Fibroblast of lung (primary cell): ENCODE data around the gene CFAP20. TPM values are rescaled to one million over a fixed set of nuclear protein-coding genes. Genes with fewer than 3 reads are reported as not detected.

ENCODE experiments used
- DNase-seq, 2 donors: peaks; one replicate each; pipeline versions ENCODE4 v3.0.0 to v3.0.0-alpha.2; 2010; ENCODE audit warnings: low read depth in 2 of 2
- H2AFZ ChIP-seq: 2 replicates; pipeline ENCODE4 v1.5.1; 2012; ENCODE audit warnings: low read length, control low read depth, inconsistent platforms
- H3K27ac ChIP-seq: 2 replicates; pipeline ENCODE4 v1.5.1; 2011; ENCODE audit warnings: low read length, control low read depth; ENCODE audit not compliant: insufficient read depth
- H3K27me3 ChIP-seq: 2 replicates; pipeline ENCODE4 v1.5.1; 2011; ENCODE audit warnings: mild to moderate bottlenecking, low read length; ENCODE audit not compliant: control insufficient read depth, insufficient read depth
- H3K36me3 ChIP-seq: 2 replicates; pipeline ENCODE4 v1.5.1; 2011; ENCODE audit warnings: low read length; ENCODE audit not compliant: control insufficient read depth, insufficient read depth
- H3K4me1 ChIP-seq: 2 replicates; pipeline ENCODE4 v1.5.1; 2011; ENCODE audit warnings: low read length; ENCODE audit not compliant: control insufficient read depth, insufficient read depth; ENCODE audit errors: extremely low read depth
- H3K4me2 ChIP-seq: 2 replicates; pipeline ENCODE4 v1.5.1; 2011; ENCODE audit warnings: low read length, control low read depth; ENCODE audit not compliant: insufficient read depth; ENCODE audit errors: extremely low read depth
- H3K4me3 ChIP-seq, 4 experiments: fragments of 200-600 bp in 1 of 4; sonication (generic) in 1 of 4; replicated peaks in 1 of 4; 2 replicates each; pipeline ENCODE4 v1.5.1; 2011 to 2016; ENCODE audit warnings: low read length in 4 of 4, low read depth in 3 of 4, mild to moderate bottlenecking in 3 of 4, control low read depth in 2 of 4, inconsistent platforms in 1 of 4, mixed read lengths in 1 of 4; ENCODE audit not compliant: insufficient read depth in 1 of 4; ENCODE audit errors: control extremely low read depth in 1 of 4
- H3K79me2 ChIP-seq: 2 replicates; pipeline ENCODE4 v1.5.1; 2012; ENCODE audit warnings: mild to moderate bottlenecking, low read length, inconsistent platforms; ENCODE audit not compliant: control insufficient read depth, insufficient read depth
- H3K9ac ChIP-seq: 2 replicates; pipeline ENCODE4 v1.5.1; 2011; ENCODE audit warnings: mild to moderate bottlenecking, low read length, control low read depth; ENCODE audit not compliant: insufficient read depth
- H3K9me3 ChIP-seq: 2 replicates; pipeline ENCODE4 v1.5.1; 2012; ENCODE audit warnings: low read depth, low read length; ENCODE audit not compliant: control insufficient read depth, insufficient read depth
- H4K20me1 ChIP-seq: 2 replicates; pipeline ENCODE4 v1.5.1; 2011; ENCODE audit warnings: low read length; ENCODE audit not compliant: control insufficient read depth, insufficient read depth; ENCODE audit errors: extremely low read depth
- EZH2 ChIP-seq: IDR thresholded peaks from 2 replicates; pipeline ENCODE4 v1.5.1; 2012; ENCODE audit warnings: low read length, control low read depth, mild to moderate bottlenecking; ENCODE audit errors: missing control alignments
- polyA plus RNA-seq, 2 donors: library from polyadenylated mRNA; depleted of rRNA in 1 of 2; stranded (reverse) in 1 of 2; unstranded in 1 of 2; fragments of >200 nt; gene quantifications; 2 replicates each; pipeline ENCODE4 v1.2.1, GENCODE V29; 2011 to 2012; ENCODE audit warnings: missing spikeins in 1 of 2
- total RNA-seq: library from RNA; depleted of rRNA; stranded (reverse); fragments of >200 nt; gene quantifications from 2 replicates; pipeline ENCODE4 v1.2.1, GENCODE V29; 2014
- TF ChIP-seq, protein P1 (sequence below), 2 donors: IDR thresholded peaks in 1 of 2; conservative IDR thresholded peaks in 1 of 2; 1 replicate in 1 of 2; 2 replicates in 1 of 2; pipeline ENCODE4 v1.5.1; 2011 to 2012; ENCODE audit warnings: low read length in 2 of 2, control low read depth in 1 of 2, inconsistent platforms in 1 of 2, low read depth in 1 of 2, mild to moderate bottlenecking in 1 of 2

Gene CFAP20
- total and polyA plus RNA-seq, 2 donors (not counting 1 experiment from before 2014, with no cell fraction given): 29.2 to 30.2 TPM

DNA sequence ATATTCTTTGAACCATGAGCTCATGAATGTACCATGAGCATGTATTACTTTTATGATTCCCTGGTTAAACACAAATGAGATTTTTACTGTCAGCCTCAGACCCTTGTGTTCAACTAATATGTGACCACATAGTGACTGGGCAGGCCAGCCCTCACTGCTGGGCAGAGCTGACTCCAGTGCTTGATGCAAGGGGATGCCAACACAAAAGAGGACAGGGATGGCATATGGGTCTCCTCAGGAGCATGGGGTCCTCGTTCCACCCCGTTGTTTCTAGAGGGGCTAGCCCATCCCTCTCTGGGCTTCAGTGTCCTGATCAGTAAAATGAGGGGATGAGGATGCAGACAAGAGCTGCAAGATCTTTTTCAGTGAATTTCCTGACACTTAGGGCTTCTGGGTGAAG is 19.3 kb downstream of the CFAP20 start:
- H3K4me2 ChIP-seq: no peak overlapping the region
- H3K27ac ChIP-seq: no peak overlapping the region
- H3K9me3 ChIP-seq: no peaks in the 10 kb centered on the region
- DNase-seq: no peak
- no peaks in the 10 kb centered on the region for H3K79me2 ChIP-seq
- H3K9ac ChIP-seq: no peak overlapping the region
- H4K20me1 ChIP-seq: no peaks in the 10 kb centered on the region
- peaks cover 1% of the 10 kb centered on the region for H3K36me3 ChIP-seq
- H3K27me3 ChIP-seq: no peaks in the 10 kb centered on the region
- H3K4me1 ChIP-seq: peaks cover 2% of the 10 kb centered on the region
- TF ChIP-seq, protein P1, sequence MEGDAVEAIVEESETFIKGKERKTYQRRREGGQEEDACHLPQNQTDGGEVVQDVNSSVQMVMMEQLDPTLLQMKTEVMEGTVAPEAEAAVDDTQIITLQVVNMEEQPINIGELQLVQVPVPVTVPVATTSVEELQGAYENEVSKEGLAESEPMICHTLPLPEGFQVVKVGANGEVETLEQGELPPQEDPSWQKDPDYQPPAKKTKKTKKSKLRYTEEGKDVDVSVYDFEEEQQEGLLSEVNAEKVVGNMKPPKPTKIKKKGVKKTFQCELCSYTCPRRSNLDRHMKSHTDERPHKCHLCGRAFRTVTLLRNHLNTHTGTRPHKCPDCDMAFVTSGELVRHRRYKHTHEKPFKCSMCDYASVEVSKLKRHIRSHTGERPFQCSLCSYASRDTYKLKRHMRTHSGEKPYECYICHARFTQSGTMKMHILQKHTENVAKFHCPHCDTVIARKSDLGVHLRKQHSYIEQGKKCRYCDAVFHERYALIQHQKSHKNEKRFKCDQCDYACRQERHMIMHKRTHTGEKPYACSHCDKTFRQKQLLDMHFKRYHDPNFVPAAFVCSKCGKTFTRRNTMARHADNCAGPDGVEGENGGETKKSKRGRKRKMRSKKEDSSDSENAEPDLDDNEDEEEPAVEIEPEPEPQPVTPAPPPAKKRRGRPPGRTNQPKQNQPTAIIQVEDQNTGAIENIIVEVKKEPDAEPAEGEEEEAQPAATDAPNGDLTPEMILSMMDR (conservative IDR thresholded peaks at IDR 0.05 in 1 of 2, IDR thresholded peaks at IDR 0.05 in 1 of 2; ENCODE audit: low read depth in 1 of 2, low read length in 2 of 2): no peak
- no peak for TF ChIP-seq EZH2
- H3K4me3 ChIP-seq: no peak overlapping the region
- H2AFZ ChIP-seq: no peak overlapping the region

DNA sequence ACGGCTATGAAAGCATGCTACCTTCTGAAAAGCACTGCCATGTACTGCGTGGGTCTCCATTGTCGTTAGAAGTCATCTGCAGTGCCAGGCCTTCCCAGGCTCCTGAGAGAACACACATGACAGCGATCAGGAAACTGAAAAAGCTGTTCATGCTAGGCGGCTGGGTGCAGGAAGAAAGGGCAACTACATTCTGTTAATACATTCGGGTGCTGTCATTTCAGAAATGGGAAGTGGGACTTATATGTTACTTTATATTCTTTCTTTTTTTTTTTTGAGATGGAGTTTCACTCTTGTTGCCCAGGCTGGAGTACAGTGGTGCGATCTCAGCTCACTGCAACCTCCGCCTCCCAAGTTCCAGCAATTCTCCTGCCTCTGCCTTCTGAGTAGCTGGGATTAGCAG is 19.9 kb downstream of the CFAP20 start:
- no peak for DNase-seq
- TF ChIP-seq, protein P1 (conservative IDR thresholded peaks at IDR 0.05 in 1 of 2, IDR thresholded peaks at IDR 0.05 in 1 of 2; ENCODE audit: low read depth in 1 of 2, low read length in 2 of 2): no peak
- TF ChIP-seq EZH2: no peak
- H3K9ac ChIP-seq: no peak overlapping the region
- no peaks in the 10 kb centered on the region for H3K79me2 ChIP-seq
- no peaks in the 10 kb centered on the region for H3K9me3 ChIP-seq
- no peak overlapping the region for H3K4me2 ChIP-seq
- no peak overlapping the region for H3K27ac ChIP-seq
- no peak overlapping the region for H3K4me3 ChIP-seq
- peaks cover 2% of the 10 kb centered on the region for H3K4me1 ChIP-seq
- no peaks in the 10 kb centered on the region for H4K20me1 ChIP-seq
- H2AFZ ChIP-seq: no peak overlapping the region
- H3K36me3 ChIP-seq: no peaks in the 10 kb centered on the region
- no peaks in the 10 kb centered on the region for H3K27me3 ChIP-seq

DNA sequence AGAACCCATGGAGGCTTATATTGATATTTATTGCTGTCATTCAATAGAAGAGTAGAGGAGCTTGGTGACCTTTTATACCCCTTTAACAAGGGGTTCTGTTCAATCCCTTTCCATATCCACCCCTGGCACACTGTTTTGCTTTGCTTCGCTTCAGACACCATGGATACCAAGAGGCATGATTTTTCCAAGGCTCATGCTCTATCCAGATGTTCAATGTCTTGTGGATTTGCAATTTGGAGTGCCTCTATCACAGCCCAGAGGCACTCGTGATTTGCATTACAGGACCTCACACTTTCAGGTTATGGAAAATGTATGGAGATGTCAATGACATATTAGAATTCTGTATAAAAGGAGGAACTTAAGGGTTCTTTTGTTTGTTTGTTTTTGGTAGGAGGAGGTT is 21.5 kb downstream of the CFAP20 start:
- TF ChIP-seq EZH2: no peak
- TF ChIP-seq, protein P1 (conservative IDR thresholded peaks at IDR 0.05 in 1 of 2, IDR thresholded peaks at IDR 0.05 in 1 of 2; ENCODE audit: low read depth in 1 of 2, low read length in 2 of 2): no peak
- H3K4me1 ChIP-seq: peaks cover 2% of the 10 kb centered on the region
- no peaks in the 10 kb centered on the region for H3K27me3 ChIP-seq
- H3K27ac ChIP-seq: no peak overlapping the region
- no peaks in the 10 kb centered on the region for H3K9me3 ChIP-seq
- no peak overlapping the region for H3K4me3 ChIP-seq
- H3K9ac ChIP-seq: no peak overlapping the region
- no peak for DNase-seq
- no peaks in the 10 kb centered on the region for H4K20me1 ChIP-seq
- no peaks in the 10 kb centered on the region for H3K36me3 ChIP-seq
- no peak overlapping the region for H2AFZ ChIP-seq
- H3K79me2 ChIP-seq: no peaks in the 10 kb centered on the region
- no peak overlapping the region for H3K4me2 ChIP-seq
